K562 (cell line): ENCODE measurements around the gene GGA2. TPM values are rescaled to one million over a fixed set of nuclear protein-coding genes. Genes with fewer than 3 reads are reported as not detected.

ENCODE experiments used
- ARNT ChIP-seq, 2 experiments: fragments of 450-650 bp; IDR thresholded peaks; 2 replicates each; pipeline ENCODE4 v1.6.1; 2016; ENCODE audit warnings: mild to moderate bottlenecking in 1 of 2
- BCL6 ChIP-seq: fragments of 250-450 bp; sonication (Bioruptor Pico); IDR thresholded peaks from 2 replicates; pipeline ENCODE4 v1.4.0; 2020
- BDP1 ChIP-seq: IDR thresholded peaks from 3 replicates; pipeline ENCODE4 v1.6.1; 2011; ENCODE audit not compliant: insufficient read length, insufficient read depth
- BRCA1 ChIP-seq, 2 experiments: fragments of 450-650 bp in 1 of 2; sonication (generic) in 1 of 2; formaldehyde crosslinking in 1 of 2; IDR thresholded peaks; 2 replicates each; pipeline versions ENCODE4 v1.5.0 to v1.6.1; 2017 to 2020; ENCODE audit warnings: mild to moderate bottlenecking in 1 of 2, missing genetic modification reagents in 1 of 2
- CCAR2 ChIP-seq: fragments of 200-400 bp; formaldehyde crosslinking; IDR thresholded peaks from 2 replicates; pipeline ENCODE4 v1.6.1; 2017; ENCODE audit warnings: mild to moderate bottlenecking, low read depth, low read length
- CTBP1 ChIP-seq: fragments of 450-650 bp; IDR thresholded peaks from 2 replicates; pipeline ENCODE4 v1.6.1; 2016; ENCODE audit warnings: borderline replicate concordance
- ETV1 ChIP-seq: fragments of 450-650 bp; conservative IDR thresholded peaks from 2 replicates; pipeline ENCODE4 v1.6.1; 2016; ENCODE audit warnings: missing genetic modification characterization, control low read depth, low read depth, missing compliant biosample characterization
- HDAC1 ChIP-seq, 2 experiments: fragments of 450-650 bp; IDR thresholded peaks; 2 replicates each; pipeline ENCODE4 v1.6.1; 2016 to 2017; ENCODE audit warnings: inconsistent platforms in 1 of 2, mild to moderate bottlenecking in 1 of 2, moderate library complexity in 1 of 2
- HES1 ChIP-seq: fragments of 450-650 bp; IDR thresholded peaks from 2 replicates; pipeline ENCODE4 v1.6.1; 2016; ENCODE audit warnings: low read depth, mild to moderate bottlenecking, moderate library complexity
- HLTF ChIP-seq: fragments of 450-650 bp; IDR thresholded peaks from 2 replicates; pipeline ENCODE4 v1.6.1; 2016
- JUN ChIP-seq, 2 experiments: sonication (generic) in 1 of 2; formaldehyde crosslinking in 1 of 2; IDR thresholded peaks; 2 replicates each; pipeline versions ENCODE4 v1.6.1 to v1.8.0; 2012 to 2022; ENCODE audit warnings: borderline replicate concordance in 2 of 2, mild to moderate bottlenecking in 2 of 2, improper control_type of control experiment in 1 of 2, low read depth in 1 of 2, low read length in 1 of 2, missing genetic modification reagents in 1 of 2
- KDM5B ChIP-seq: fragments of 200-600 bp; sonication (generic); IDR thresholded peaks from 2 replicates; pipeline ENCODE4 v1.6.1; 2012; ENCODE audit warnings: low read depth, mild to moderate bottlenecking, moderate library complexity, low read length, control low read depth, inconsistent platforms; ENCODE audit not compliant: insufficient replicate concordance
- MIER1 ChIP-seq: fragments of 450-650 bp; IDR thresholded peaks from 2 replicates; pipeline ENCODE4 v1.6.1; 2016; ENCODE audit warnings: antibody characterized with exemption, mild to moderate bottlenecking, low read depth
- MYNN ChIP-seq, 2 experiments: sonication (generic); formaldehyde crosslinking in 1 of 2; IDR thresholded peaks; 2 replicates each; pipeline versions ENCODE4 v1.5.0 to v1.6.1; 2016 to 2020; ENCODE audit warnings: antibody characterized with exemption in 1 of 2, missing genetic modification reagents in 1 of 2
- NR4A1 ChIP-seq, 2 experiments: fragments of 250-450 bp in 1 of 2; fragments of 450-650 bp in 1 of 2; sonication (Bioruptor Pico) in 1 of 2; IDR thresholded peaks; 2 replicates each; pipeline versions ENCODE4 v1.4.0 to v1.6.1; 2016 to 2020; ENCODE audit warnings: mild to moderate bottlenecking in 2 of 2, missing compliant biosample characterization in 1 of 2, missing genetic modification characterization in 1 of 2, moderate library complexity in 1 of 2
- POLR2AphosphoS5 ChIP-seq: IDR thresholded peaks from 2 replicates; pipeline ENCODE4 v1.6.1; 2011; ENCODE audit warnings: mild to moderate bottlenecking, low read depth, low read length, moderate library complexity; ENCODE audit not compliant: control insufficient read depth, insufficient read depth
- PPARD ChIP-seq: fragments of 250-450 bp; sonication (Bioruptor Pico); IDR thresholded peaks from 2 replicates; pipeline ENCODE4 v1.8.0; 2022; ENCODE audit warnings: inconsistent platforms, mild to moderate bottlenecking, moderate library complexity
- RBM17 ChIP-seq: fragments of 200-400 bp; formaldehyde crosslinking; IDR thresholded peaks from 2 replicates; pipeline ENCODE4 v1.6.1; 2017; ENCODE audit warnings: low read depth, mild to moderate bottlenecking, low read length, borderline replicate concordance
- SMARCA5 ChIP-seq: fragments of 450-650 bp; IDR thresholded peaks from 2 replicates; pipeline ENCODE4 v1.6.1; 2016
- SNIP1 ChIP-seq: fragments of 450-650 bp; IDR thresholded peaks from 2 replicates; pipeline ENCODE4 v1.7.1; 2017; ENCODE audit warnings: low read depth, mild to moderate bottlenecking
- TBL1XR1 ChIP-seq, 2 experiments: IDR thresholded peaks; 2 replicates each; pipeline ENCODE4 v1.6.1; 2012; ENCODE audit warnings: improper control_type of control experiment in 2 of 2, low read length in 2 of 2, mild to moderate bottlenecking in 1 of 2
- TSHZ1 ChIP-seq: fragments of 250-450 bp; sonication (Bioruptor Pico); IDR thresholded peaks from 2 replicates; pipeline ENCODE4 v1.4.0; 2020; ENCODE audit warnings: mild to moderate bottlenecking, moderate library complexity
- ZNF23 ChIP-seq: fragments of 250-450 bp; sonication (Bioruptor Pico); IDR thresholded peaks from 2 replicates; pipeline ENCODE4 v1.4.0; 2020; ENCODE audit warnings: mild to moderate bottlenecking
- ZNF830 ChIP-seq: fragments of 250-450 bp; sonication (Bioruptor Pico); IDR thresholded peaks from 2 replicates; pipeline ENCODE4 v1.5.0; 2021; ENCODE audit warnings: mild to moderate bottlenecking
- polyA plus RNA-seq, 8 experiments: library from polyadenylated mRNA; depleted of rRNA in 4 of 8; stranded (reverse) in 5 of 8; unstranded in 3 of 8; fragments of >200 nt; fragmentation: Nextera tagmentation in 2 of 8; fragmentation: Illumina TruSeq in 1 of 8; extraction: Ambion mirVana in 2 of 8; extraction: Trizol in 1 of 8; gene quantifications; 2 replicates each; pipeline versions ENCODE4 v1.2.1 to v1.2.3, GENCODE V29; 2011 to 2014; ENCODE audit warnings: inconsistent platforms in 1 of 8, missing spikeins in 1 of 8
- total RNA-seq, 7 experiments: library from RNA; depleted of rRNA in 6 of 7; stranded (reverse); fragments of >200 nt in 6 of 7; fragmentation: Illumina TruSeq in 2 of 7; extraction: Trizol in 2 of 7; gene quantifications; 2 replicates each; pipeline versions ENCODE4 v1.2.1 to v1.2.3, GENCODE V29; 2011 to 2021; ENCODE audit warnings: low replicate concordance in 1 of 7

Gene GGA2
- total and polyA plus RNA-seq, 9 of the 15 experiments (the other 6 are each of a cell fraction or from before 2014, with no cell fraction given) = 11.9 to 133 (median 66.3) TPM

GRCh38 chr16:23556881-23557778 is 46.8 kb upstream of the GGA2 start, which contains the start of the genes EARS2 and UBFD1 (continued):
- TF ChIP-seq TSHZ1 (no peak), ZNF830 (no peak), ZNF23 (no peak), CCAR2 (no peak), SMARCA5 (peak; percentile 100), ARNT (IDR thresholded peaks at IDR 0.05) (peak; percentile 75 to 86), SNIP1 (no peak), BCL6 (CRISPR knock-in tag) (no peak), TBL1XR1 (IDR thresholded peaks at IDR 0.05; ENCODE audit: low read length in 2 of 2) (peak; percentile 19 to 63; a peak in 2 of 4 replicates), RBM17 (no peak), KDM5B (peak; percentile 77), HES1 (0 out of 2 replicates have a peak, but pooled peaks have one; percentile 37), PPARD (CRISPR knock-in tag) (no peak), ETV1 (tag) (peak; percentile 94), NR4A1 (CRISPR knock-in tag; IDR thresholded peaks at IDR 0.05) (peak; percentile 72; the same call in 1 of the 2 replicates), NR4A1 (tag; IDR thresholded peaks at IDR 0.05) (no peak), BDP1 (no peak), JUN (IDR thresholded peaks at IDR 0.05; ENCODE audit: borderline replicate concordance, low read depth, low read length) (peak; percentile 55; the same call in 1 of the 2 replicates), JUN (CRISPR knock-in tag; IDR thresholded peaks at IDR 0.05; ENCODE audit: borderline replicate concordance) (no peak; the same call in 1 of the 2 replicates), HLTF (0 out of 2 replicates have a peak, but pooled peaks have one; percentile 51), HDAC1 (IDR thresholded peaks at IDR 0.05) (peak; percentile 92 to 100; a peak in 3 of 4 replicates), MYNN (IDR thresholded peaks at IDR 0.05) (peak; percentile 57; the same call in 1 of the 2 replicates), MYNN (CRISPR knock-in tag; IDR thresholded peaks at IDR 0.05) (no peak), MIER1 (0 out of 2 replicates have a peak, but pooled peaks have one; percentile 54), BRCA1 (IDR thresholded peaks at IDR 0.05) (no peak), BRCA1 (CRISPR knock-in tag; IDR thresholded peaks at IDR 0.05) (no peak), CTBP1 (peak; percentile 82), POLR2AphosphoS5 (peak; percentile 66)
